NCI-H1092 (cell line): ENCODE data around the gene AIG1.
"Not testable (repeated sequence)": the region's sequence is repeated elsewhere in the genome, so short reads cannot be mapped to it uniquely, and the experiment has no call there.

Experiments used
- DNase-seq: peaks from one replicate; lab custom pipeline; 2025; lab: John Stamatoyannopoulos, UW

The AIG1 gene

GRCh38 chr6:143058987-143059386 lies 1.7 kb upstream of the AIG1 start:
- DNase-seq: no peak

GRCh38 chr6:143059663-143060353 lies 881 bp upstream of the AIG1 start:
- DNase-seq: no peak

GRCh38 chr6:143060354-143060805 lies 309 bp upstream of the AIG1 start:
- no peak for DNase-seq

GRCh38 chr6:143061597-143062385 lies 1.1 kb downstream of the AIG1 start:
- no peak for DNase-seq

- DNase-seq: no peak
Measured at GRCh38 chr6:143062551-143062950, 1.9 kb downstream of the AIG1 start.

- no peak for DNase-seq
Measured at GRCh38 chr6:143063631-143064030, 2.9 kb downstream of the AIG1 start.

GRCh38 chr6:143064271-143064670 lies 3.6 kb downstream of the AIG1 start:
- no peak for DNase-seq

GRCh38 chr6:143064951-143065683 lies 4.4 kb downstream of the AIG1 start:
- no peak for DNase-seq

GRCh38 chr6:143068001-143068400 lies 7.3 kb downstream of the AIG1 start:
- no peak for DNase-seq

GRCh38 chr6:143074101-143074500 lies 13.4 kb downstream of the AIG1 start:
- DNase-seq: no peak

GRCh38 chr6:143074670-143075318 lies 14.1 kb downstream of the AIG1 start:
- no peak for DNase-seq

GRCh38 chr6:143078468-143079324 lies 18.0 kb downstream of the AIG1 start:
- no peak for DNase-seq

GRCh38 chr6:143079325-143079640 lies 18.6 kb downstream of the AIG1 start:
- no peak for DNase-seq

GRCh38 chr6:143082274-143082673 lies 21.6 kb downstream of the AIG1 start:
- not testable (repeated sequence) for DNase-seq

GRCh38 chr6:143084019-143084418 lies 23.3 kb downstream of the AIG1 start:
- not testable (repeated sequence) for DNase-seq

GRCh38 chr6:143087335-143087734 lies 26.6 kb downstream of the AIG1 start:
- not testable (repeated sequence) for DNase-seq

GRCh38 chr6:143087856-143088255 lies 27.2 kb downstream of the AIG1 start:
- no peak for DNase-seq

- DNase-seq: no peak
Measured at GRCh38 chr6:143090314-143091044, 29.8 kb downstream of the AIG1 start.

- DNase-seq: no peak
Measured at GRCh38 chr6:143092768-143093167, 32.1 kb downstream of the AIG1 start.

GRCh38 chr6:143093290-143093689 lies 32.6 kb downstream of the AIG1 start:
- DNase-seq: no peak

GRCh38 chr6:143096403-143096802 lies 35.7 kb downstream of the AIG1 start:
- DNase-seq: no peak
